Stimulated activated CD8-positive, alpha-beta memory T cell treated with anti-CD3 and anti-CD28 coated beads, Interleukin-2, amount 100 ng/mL, for 48 hours (primary cell): ENCODE data around the gene RNASEH2B.

Experiments used
- DNase-seq, 2 donors: peaks; one replicate each; pipeline ENCODE4 v3.0.0-alpha.2; 2020; ENCODE audit warnings: low read depth in 2 of 2

RNASEH2B gene

GRCh38 chr13:50995854-50996253 lies 86.3 kb downstream of the RNASEH2B start:
- no peak for DNase-seq

GRCh38 chr13:50998326-50998725 lies 88.7 kb downstream of the RNASEH2B start:
- no peak for DNase-seq

GRCh38 chr13:50999641-51000040 lies 90.0 kb downstream of the RNASEH2B start:
- DNase-seq = no peak

GRCh38 chr13:51000061-51000460 lies 90.5 kb downstream of the RNASEH2B start:
- DNase-seq = no peak

- DNase-seq = no peak
Observed at GRCh38 chr13:51000571-51001260, 91.1 kb downstream of the RNASEH2B start.

- DNase-seq = no peak
Observed at GRCh38 chr13:51001335-51001734, 91.7 kb downstream of the RNASEH2B start.

GRCh38 chr13:51002736-51003135 lies 93.1 kb downstream of the RNASEH2B start:
- DNase-seq = no peak

GRCh38 chr13:51003642-51004041 lies 94.1 kb downstream of the RNASEH2B start:
- DNase-seq = no peak

GRCh38 chr13:51004111-51004865 lies 94.7 kb downstream of the RNASEH2B start:
- DNase-seq = no peak

- DNase-seq = no peak
Observed at GRCh38 chr13:51004918-51005460, 95.4 kb downstream of the RNASEH2B start.

GRCh38 chr13:51005566-51005965 lies 96.0 kb downstream of the RNASEH2B start:
- no peak for DNase-seq
